ENCODE data around the gene FLVCR2.

Gene FLVCR2

GRCh38 chr14:75654127-75654732 lies 75.8 kb downstream of the FLVCR2 start (continued):
- TF ChIP-seq TSHZ1 (tag by site-specific recombination; IDR thresholded peaks at IDR 0.05; ENCODE audit: borderline replicate concordance) (no peak), ZNF26 (tag by site-specific recombination; IDR thresholded peaks at IDR 0.05) (no peak), HIC1 (tag by site-specific recombination; IDR thresholded peaks at IDR 0.05) (no peak), ZBTB21 (tag by site-specific recombination; IDR thresholded peaks at IDR 0.05) (no peak), ZNF140 (tag by site-specific recombination; IDR thresholded peaks at IDR 0.05) (no peak)

- CTCF ChIA-PET, result interaction anchor here (0.5 to 13.9 kb wide), 21 partner anchors 8 to 991 kb away, joined by 3 to 266 read pairs (median 4); partner anchors contain the start of gene FLVCR2
- POLR2A ChIA-PET, result interaction anchor here (2.3 kb wide), 1 partner anchor 77 kb away, joined by 9 read pairs; the partner anchor contains the start of gene FLVCR2
- TF ChIP-seq ZNF549 (tag by site-specific recombination; IDR thresholded peaks at IDR 0.05) (no peak), ZNF777 (tag by site-specific recombination; IDR thresholded peaks at IDR 0.05; ENCODE audit: borderline replicate concordance) (no peak), ZNF704 (tag by site-specific recombination; IDR thresholded peaks at IDR 0.05) (no peak), ZBTB48 (tag by site-specific recombination; IDR thresholded peaks at IDR 0.05) (no peak), ZSCAN18 (tag by site-specific recombination; IDR thresholded peaks at IDR 0.05) (no peak), ZFHX2 (tag by site-specific recombination; conservative IDR thresholded peaks at IDR 0.05) (no peak), ZNF791 (tag by site-specific recombination; IDR thresholded peaks at IDR 0.05) (no peak), ZNF37A (tag by site-specific recombination; IDR thresholded peaks at IDR 0.05) (no peak), ZNF184 (tag by site-specific recombination; IDR thresholded peaks at IDR 0.05) (no peak), ZNF677 (tag by site-specific recombination; IDR thresholded peaks at IDR 0.05) (no peak), ZBTB20 (tag by site-specific recombination; IDR thresholded peaks at IDR 0.05) (no peak), KLF16 (tag by site-specific recombination; IDR thresholded peaks at IDR 0.05) (no peak), ZNF621 (tag by site-specific recombination; IDR thresholded peaks at IDR 0.05) (no peak), ZNF2 (tag by site-specific recombination; IDR thresholded peaks at IDR 0.05) (no peak), ZNF530 (tag by site-specific recombination; IDR thresholded peaks at IDR 0.05; ENCODE audit: low read depth) (no peak), ZSCAN4 (tag by site-specific recombination; IDR thresholded peaks at IDR 0.05) (no peak), KLF8 (tag by site-specific recombination; IDR thresholded peaks at IDR 0.05) (no peak)
- peaks cover 3% of the 10 kb centered on the region; the same call in 1 of the 2 replicates for H3K4me1 ChIP-seq (ENCODE audit: control insufficient read depth, insufficient read depth, low read length)
- H3K36me3 ChIP-seq (ENCODE audit: control insufficient read depth in 2 of 2, insufficient read depth in 1 of 2, low read length in 2 of 2), result peaks cover 24 to 70% of the 10 kb centered on the region in 2 experiments
- H3K27ac ChIP-seq (ENCODE audit: extremely low read depth, low read depth, low read length), result no peak overlapping the region
- H3K9me3 ChIP-seq (ENCODE audit: control insufficient read depth, insufficient read depth, low read depth, low read length), result no peaks in the 10 kb centered on the region
- no peak overlapping the region for H3K4me3 ChIP-seq (ENCODE audit: low read depth, low read length)
Measured at GRCh38 chr14:75655235-75655634, 76.8 kb downstream of the FLVCR2 start.

All from HEK293 (cell line).